ENCODE data around the gene TPCN1. TPM values are rescaled to one million over a fixed set of nuclear protein-coding genes. Genes with fewer than 3 reads are reported as not detected.

TPCN1 gene
- 100 to 1,000 TPM in 4 of 9 donors, 10 to 100 TPM in 5; 52.1 to 136 (median 92.0) TPM for total RNA-seq
- polyA plus RNA-seq: 10 to 100 TPM; 22.6 to 75.1 TPM
- long read RNA-seq, donor 1, full-length matches to known transcripts: 8 of 150 reads
- long read RNA-seq, donor 1, partial matches to known transcripts: 50 of 150 reads
- long read RNA-seq, donor 1, other reads (novel, unspliced or antisense): 92 of 150 reads
- long read RNA-seq, donor 2, full-length matches to known transcripts: 17 of 121 reads
- long read RNA-seq, donor 2, partial matches to known transcripts: 87 of 121 reads
- long read RNA-seq, donor 2, other reads (novel, unspliced or antisense): 17 of 121 reads
- long read RNA-seq, donor 3, full-length matches to known transcripts: 7 of 66 reads
- long read RNA-seq, donor 3, partial matches to known transcripts: 19 of 66 reads
- long read RNA-seq, donor 3, other reads (novel, unspliced or antisense): 40 of 66 reads

DNA sequence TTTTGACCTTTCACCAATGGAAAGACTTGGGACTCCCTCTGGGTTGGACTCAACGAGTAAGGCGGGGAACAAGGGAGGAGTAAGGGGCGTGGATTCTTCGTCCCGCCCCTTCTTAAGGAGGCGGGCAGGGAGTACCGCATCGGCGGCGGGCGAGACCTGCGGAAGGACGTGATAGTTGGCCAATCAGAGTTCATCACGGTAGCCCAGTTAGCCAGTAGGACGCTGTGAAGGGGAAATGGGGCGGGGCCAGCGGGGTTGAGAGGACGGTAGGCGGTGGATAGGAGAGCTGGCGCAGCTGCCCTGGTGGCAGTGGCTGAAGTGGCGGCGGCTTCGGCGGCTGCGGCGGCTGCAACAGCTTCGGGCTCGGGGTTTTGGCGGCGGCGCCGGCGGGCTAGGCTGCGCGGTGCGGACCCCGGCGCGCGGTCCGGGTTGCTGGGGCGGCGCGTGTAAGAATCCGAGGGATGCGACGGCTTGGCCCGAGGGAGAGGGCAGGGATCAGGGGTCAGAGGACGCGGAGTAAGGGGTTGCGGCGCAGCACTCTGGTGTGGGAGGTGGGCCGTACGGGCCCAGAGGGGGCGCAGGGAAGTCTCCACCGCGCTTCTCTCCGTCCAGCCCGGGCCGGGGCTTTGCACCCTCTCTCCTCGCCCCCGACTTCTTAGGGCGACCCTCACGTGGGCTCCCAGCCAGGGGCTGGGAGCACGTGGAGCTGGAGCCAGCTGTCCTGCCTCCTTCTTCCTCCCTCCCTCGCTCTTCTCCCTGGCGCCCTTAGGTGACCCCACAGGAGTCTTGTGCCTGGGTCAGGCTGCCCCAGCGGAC is at the start of gene TPCN1:
TSS of gene TPCN1 (plus strand) at position 284 of the 816 bp plus-strand sequence. CDS start 5,389 bp downstream, outside the sequence.
- TF ChIP-seq, protein P1, sequence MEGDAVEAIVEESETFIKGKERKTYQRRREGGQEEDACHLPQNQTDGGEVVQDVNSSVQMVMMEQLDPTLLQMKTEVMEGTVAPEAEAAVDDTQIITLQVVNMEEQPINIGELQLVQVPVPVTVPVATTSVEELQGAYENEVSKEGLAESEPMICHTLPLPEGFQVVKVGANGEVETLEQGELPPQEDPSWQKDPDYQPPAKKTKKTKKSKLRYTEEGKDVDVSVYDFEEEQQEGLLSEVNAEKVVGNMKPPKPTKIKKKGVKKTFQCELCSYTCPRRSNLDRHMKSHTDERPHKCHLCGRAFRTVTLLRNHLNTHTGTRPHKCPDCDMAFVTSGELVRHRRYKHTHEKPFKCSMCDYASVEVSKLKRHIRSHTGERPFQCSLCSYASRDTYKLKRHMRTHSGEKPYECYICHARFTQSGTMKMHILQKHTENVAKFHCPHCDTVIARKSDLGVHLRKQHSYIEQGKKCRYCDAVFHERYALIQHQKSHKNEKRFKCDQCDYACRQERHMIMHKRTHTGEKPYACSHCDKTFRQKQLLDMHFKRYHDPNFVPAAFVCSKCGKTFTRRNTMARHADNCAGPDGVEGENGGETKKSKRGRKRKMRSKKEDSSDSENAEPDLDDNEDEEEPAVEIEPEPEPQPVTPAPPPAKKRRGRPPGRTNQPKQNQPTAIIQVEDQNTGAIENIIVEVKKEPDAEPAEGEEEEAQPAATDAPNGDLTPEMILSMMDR (IDR thresholded peaks at IDR 0.05): peak in 1 of 12 donors; percentile 8
- TF ChIP-seq POLR2A (IDR thresholded peaks at IDR 0.05): peak; percentile 97 to 100
- Histone ChIP-seq H3K9me3 (no peaks in the 10 kb centered on the region), H3K36me3 (peaks cover 0 to 6% (median 0%) of the 10 kb centered on the region in 9 donors), H3K27ac (peak within 1 kb of the TSS; percentile 61 to 98 (median 94)), H3K4me3 (peak within 1 kb of the TSS; percentile 64 to 97 (median 84)), H3K27me3 (no peaks in the 10 kb centered on the region), H3K4me1 (peaks cover 9 to 57% (median 43%) of the 10 kb centered on the region in 12 donors)
- peak; percentile 95 to 98 (median 96) for ATAC-seq
- WGBS, 4 donors: 0 to 1% (median 0%) methylated on average over 38 to 68 of the region's 68 CpGs
- DNase-seq: peak; percentile 99 to 100 (median 100)
- intact Hi-C loops (cut with DNase I): loop anchor here in 4 of 10 donors (1.0 to 10.0 kb wide), 6 partner anchors 36 to 76 kb away; partner anchors contain the start of genes DDX54 (in 1 of the 4) and RITA1 (in 1 of the 4)

DNA sequence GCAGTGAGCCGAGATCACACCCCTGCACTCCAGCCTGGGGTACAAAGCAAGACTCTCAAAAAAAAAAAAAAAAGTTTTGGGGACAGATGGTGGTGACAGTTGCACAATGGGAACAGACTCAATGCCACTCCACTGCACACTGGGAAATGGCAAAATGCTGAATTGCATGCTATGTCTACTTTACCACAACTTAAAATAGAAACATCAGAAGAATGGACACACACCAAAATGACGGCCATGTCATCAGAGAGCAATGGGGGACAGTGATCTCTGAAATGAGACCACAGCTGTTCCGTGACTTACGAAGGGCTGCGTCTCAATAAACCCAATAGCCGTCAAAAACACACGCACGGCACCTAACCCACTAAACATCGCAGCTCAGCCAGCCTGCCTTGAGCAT is 49.7 kb upstream of the TPCN1 start:
- TF ChIP-seq, protein P1 (IDR thresholded peaks at IDR 0.05): no peak
- no peak for TF ChIP-seq POLR2A (IDR thresholded peaks at IDR 0.05)
- 96 to 97% (median 97%) methylated on average over 9 of the region's 9 CpGs for WGBS, 4 donors
- H3K36me3 ChIP-seq: peaks cover 3 to 99% (median 95%) of the 10 kb centered on the region in 9 donors

DNA sequence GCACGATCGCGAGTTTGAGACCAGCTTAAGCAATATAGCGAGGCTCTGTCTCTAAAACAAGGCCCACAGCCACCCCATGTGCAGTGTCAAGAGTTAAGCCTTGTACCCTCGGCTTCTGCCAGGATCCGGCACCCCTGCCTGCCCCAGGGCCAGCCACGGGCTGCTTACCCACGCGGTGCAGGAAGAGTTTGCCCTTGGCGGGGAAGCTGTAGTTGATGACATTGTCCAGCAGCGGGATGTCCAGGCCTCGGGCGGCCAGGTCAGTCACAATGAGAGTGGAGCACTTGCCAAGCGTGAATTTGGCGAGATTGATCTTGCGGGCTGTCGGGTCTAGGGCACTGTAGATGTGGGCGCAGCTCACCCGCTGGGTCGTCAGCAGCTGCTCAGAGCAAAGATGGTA is 49.1 kb upstream of the TPCN1 start:
- TF ChIP-seq, protein P1 (IDR thresholded peaks at IDR 0.05): no peak
- no peak for TF ChIP-seq POLR2A (IDR thresholded peaks at IDR 0.05)
- H3K4me1 ChIP-seq: no peaks in the 10 kb centered on the region
- no peak overlapping the region for H3K4me3 ChIP-seq
- peaks cover 0 to 3% (median 0%) of the 10 kb centered on the region in 12 donors for H3K9me3 ChIP-seq
- ATAC-seq (no peak), DNase-seq (peak in 1 of 5 donors; percentile 18)
- H3K27me3 ChIP-seq: no peaks in the 10 kb centered on the region
- H3K27ac ChIP-seq: no peak overlapping the region
- peaks cover 3 to 99% (median 96%) of the 10 kb centered on the region in 9 donors for H3K36me3 ChIP-seq
- intact Hi-C loops (cut with DNase I): loop anchor here in 3 of 10 donors (2.0 to 5.0 kb wide), 3 partner anchors 120 to 125 kb away; no protein-coding TSS in a partner anchor
- WGBS, 4 donors: 95 to 97% (median 96%) methylated on average over 20 of the region's 20 CpGs

More for the DNA sequence above, 49.7 kb upstream of the TPCN1 start:
- DNase-seq (peak in 1 of 5 donors; percentile 10), ATAC-seq (no peak)
- Histone ChIP-seq H3K27me3 (no peaks in the 10 kb centered on the region), H3K27ac (no peak overlapping the region), H3K9me3 (no peaks in the 10 kb centered on the region), H3K4me1 (no peaks in the 10 kb centered on the region), H3K4me3 (no peak overlapping the region)
- intact Hi-C loops (cut with DNase I): loop anchor here in 2 of 10 donors (5.0 kb wide), 2 partner anchors 119 to 124 kb away; no protein-coding TSS in a partner anchor
